Measurements from ENCODE around the gene HDAC4. TPM values are rescaled to one million over a fixed set of nuclear protein-coding genes. Genes with fewer than 3 reads are reported as not detected.

HDAC4 gene
- total RNA-seq, 2 experiments from 2014 or later: 32.0 to 35.6 TPM

DNA sequence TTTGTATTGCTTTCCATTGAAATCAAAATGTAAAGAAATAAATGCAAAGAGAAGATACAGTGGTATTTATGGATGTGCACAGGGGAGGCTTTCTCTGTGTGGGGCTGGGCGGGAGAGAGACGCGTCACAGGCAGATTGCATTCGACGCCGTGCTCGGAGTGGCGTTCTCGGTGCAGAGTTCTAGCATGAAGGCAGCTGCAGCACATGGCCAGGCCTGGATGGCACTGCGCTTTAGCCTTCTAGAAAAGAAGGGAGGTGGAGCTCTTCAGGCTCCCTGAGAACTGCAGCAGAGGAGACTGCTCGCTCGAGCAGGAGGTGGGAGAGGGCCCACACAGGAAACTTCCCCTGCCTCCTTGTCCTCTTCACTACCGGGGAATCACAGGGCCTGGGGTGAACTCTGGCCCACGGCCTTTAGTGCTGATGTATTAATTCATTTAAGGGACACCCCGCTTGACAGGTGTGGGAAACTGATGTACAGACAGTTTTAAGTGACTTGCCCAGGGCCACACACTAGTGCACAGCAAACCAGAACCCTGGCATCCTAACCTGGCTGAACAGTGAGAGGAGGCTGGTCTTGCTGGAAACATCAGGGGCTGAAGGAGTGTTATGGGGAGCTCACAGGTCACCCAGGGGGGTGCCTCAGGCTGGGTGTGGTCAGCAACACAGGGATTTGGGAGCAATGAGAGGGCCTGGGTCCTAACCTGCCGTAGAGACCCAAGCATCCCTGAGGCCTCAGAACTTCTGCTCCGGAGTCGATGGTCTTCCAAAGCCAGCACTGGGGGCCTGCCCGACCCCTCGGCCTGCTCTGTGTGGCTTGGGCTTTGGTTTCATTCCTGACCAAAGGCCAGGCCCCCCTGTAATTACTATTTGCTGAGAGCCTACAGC lies 199.9 kb downstream of the HDAC4 start:
- Mint-ChIP-seq H3K27me3 (ENCODE audit: low read depth) (no peaks in the 10 kb centered on the region), H3K4me1 (ENCODE audit: low read depth) (peaks cover 37% of the 10 kb centered on the region), H3K27ac (no peak overlapping the region), H3K4me3 (no peak overlapping the region), H3K36me3 (ENCODE audit: low read depth) (peaks cover 8% of the 10 kb centered on the region), H3K9me3 (no peaks in the 10 kb centered on the region)
- DNase-seq: no peak
- CTCF ChIA-PET: interaction anchor here (0.6 kb wide), 1 partner anchor 25 kb away, joined by 4 read pairs; no protein-coding TSS in a partner anchor
- intact Hi-C loops (cut with micrococcal nuclease): no loop called here

DNA sequence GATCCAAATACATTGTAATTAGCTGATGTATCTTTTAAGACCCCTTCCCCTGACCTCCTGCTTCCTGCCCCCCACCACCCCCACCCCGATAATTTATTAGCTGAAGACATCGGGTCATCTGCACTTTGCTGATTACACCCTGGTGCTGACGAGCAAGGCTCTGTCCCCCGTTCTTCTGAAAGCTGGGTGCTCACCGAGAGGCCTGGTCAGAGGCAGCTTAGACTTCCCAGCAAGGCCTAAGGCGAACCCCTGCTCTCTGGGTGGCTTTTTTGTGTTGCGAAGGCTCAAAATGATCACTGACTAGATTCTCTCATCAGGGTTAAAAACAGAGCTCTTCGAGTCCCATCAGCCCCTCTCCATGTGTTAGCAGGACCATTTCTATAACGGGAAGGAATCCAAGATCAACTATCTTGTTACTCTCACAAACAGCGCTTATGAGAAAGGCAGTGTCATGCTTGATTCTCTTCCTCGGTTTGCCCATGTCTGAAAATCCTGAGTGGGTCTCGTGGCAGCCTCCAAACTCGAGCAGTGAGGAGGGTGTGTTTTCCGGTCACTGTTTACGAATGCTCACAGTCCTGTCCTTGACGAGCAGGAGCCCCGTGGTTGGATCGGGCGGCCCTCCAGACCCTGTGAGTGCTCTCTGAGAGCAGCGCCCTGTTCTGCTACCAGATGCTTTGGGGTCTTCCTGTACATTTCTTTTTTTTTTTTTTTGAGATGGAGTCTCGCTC lies 201.6 kb downstream of the HDAC4 start:
- Mint-ChIP-seq H3K4me1 (ENCODE audit: low read depth) (peaks cover 29% of the 10 kb centered on the region), H3K36me3 (ENCODE audit: low read depth) (peaks cover 8% of the 10 kb centered on the region), H3K27ac (no peak overlapping the region), H3K4me3 (no peak overlapping the region), H3K27me3 (ENCODE audit: low read depth) (no peaks in the 10 kb centered on the region), H3K9me3 (no peaks in the 10 kb centered on the region)
- DNase-seq: no peak
- CTCF ChIA-PET: interaction anchor here (1.1 kb wide), 1 partner anchor 56 kb away, joined by 4 read pairs; no protein-coding TSS in a partner anchor
- intact Hi-C loops (cut with micrococcal nuclease): no loop called here

DNA sequence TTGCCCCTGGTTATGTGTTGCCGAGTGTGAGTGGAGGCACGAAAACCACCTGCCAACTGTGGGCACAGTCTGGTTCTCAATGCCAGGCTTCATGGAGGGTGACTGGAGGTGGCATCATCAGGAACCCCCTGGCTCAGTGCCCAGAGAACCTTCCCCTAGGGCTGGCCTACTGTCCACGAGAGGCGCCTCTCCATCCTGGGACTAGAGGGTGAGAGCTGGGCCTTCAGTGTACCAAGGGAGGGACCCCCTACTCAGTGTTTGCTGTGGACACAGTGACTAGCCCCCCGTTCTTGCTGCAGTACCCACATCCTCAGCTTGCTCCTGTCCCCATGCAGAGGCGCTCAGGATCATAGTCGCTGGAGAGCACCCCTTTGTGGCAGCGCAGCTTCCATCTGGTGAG lies 202.6 kb downstream of the HDAC4 start:
- Mint-ChIP-seq H3K27ac (no peak overlapping the region), H3K27me3 (ENCODE audit: low read depth) (no peaks in the 10 kb centered on the region), H3K9me3 (no peaks in the 10 kb centered on the region), H3K4me1 (ENCODE audit: low read depth) (peaks cover 26% of the 10 kb centered on the region), H3K36me3 (ENCODE audit: low read depth) (peaks cover 8% of the 10 kb centered on the region), H3K4me3 (no peak overlapping the region)
- intact Hi-C loops (cut with micrococcal nuclease): no loop called here
- DNase-seq: no peak
- CTCF ChIA-PET: no interaction called here

DNA sequence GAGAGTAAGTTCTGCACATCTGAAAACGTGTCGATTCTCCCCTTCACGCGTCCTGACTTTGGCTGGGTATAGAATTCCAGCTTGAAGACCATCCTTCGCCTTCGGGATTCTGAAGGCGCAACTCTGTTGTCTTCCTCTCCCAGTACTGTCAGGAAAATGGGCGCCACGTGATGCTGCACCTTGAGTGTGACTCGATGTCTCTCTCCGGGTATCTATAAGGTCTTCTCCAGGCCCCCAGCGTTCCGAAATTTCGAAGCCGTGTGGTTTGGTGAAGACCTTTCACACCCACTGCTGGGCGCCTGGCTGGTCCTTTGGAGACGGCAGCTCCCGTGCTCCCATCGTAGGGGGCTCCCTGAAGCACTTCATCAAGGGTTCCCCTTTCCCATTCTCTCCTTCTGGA lies 203.7 kb downstream of the HDAC4 start:
- H3K27ac Mint-ChIP-seq: no peak overlapping the region
- H3K27me3 Mint-ChIP-seq (ENCODE audit: low read depth): no peaks in the 10 kb centered on the region
- no peaks in the 10 kb centered on the region for H3K9me3 Mint-ChIP-seq
- intact Hi-C loops (cut with micrococcal nuclease): no loop called here
- H3K4me1 Mint-ChIP-seq (ENCODE audit: low read depth): peaks cover 21% of the 10 kb centered on the region
- no peak for DNase-seq
- peaks cover 8% of the 10 kb centered on the region for H3K36me3 Mint-ChIP-seq (ENCODE audit: low read depth)
- CTCF ChIA-PET: no interaction called here
- H3K4me3 Mint-ChIP-seq: no peak overlapping the region

DNA sequence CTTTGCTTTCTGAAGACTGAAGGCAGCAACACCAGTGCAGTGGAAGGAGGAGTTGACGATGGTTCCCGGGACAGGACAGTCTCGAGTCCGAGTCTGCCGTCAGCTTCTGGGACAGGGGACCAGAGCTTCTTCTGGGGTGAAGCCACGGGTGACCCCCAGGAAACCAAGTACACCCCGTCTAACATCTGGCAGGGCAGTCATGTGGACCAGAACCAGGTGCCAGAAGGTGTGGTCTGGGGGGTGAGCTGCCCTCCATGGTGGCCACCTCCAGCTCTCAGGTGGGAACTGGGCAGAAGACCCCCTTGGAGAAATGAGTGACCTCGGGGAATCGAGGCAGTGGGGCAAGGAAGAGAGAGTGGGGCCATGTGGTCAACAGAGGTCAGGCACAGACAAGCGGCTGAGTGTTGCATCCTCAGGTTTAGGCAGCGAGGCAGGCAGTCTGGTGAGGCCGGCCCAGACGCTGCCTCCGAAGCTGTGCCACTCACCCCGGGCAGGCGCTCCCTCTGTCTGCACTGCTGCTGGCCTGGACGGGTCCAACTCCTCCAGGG lies 204.3 kb downstream of the HDAC4 start:
- no peak for DNase-seq
- H3K9me3 Mint-ChIP-seq: no peaks in the 10 kb centered on the region
- H3K4me1 Mint-ChIP-seq (ENCODE audit: low read depth): peaks cover 15% of the 10 kb centered on the region
- CTCF ChIA-PET: interaction anchor here (0.6 kb wide), 2 partner anchors 30 to 361 kb away, joined by 3 read pairs; no protein-coding TSS in a partner anchor
- H3K4me3 Mint-ChIP-seq: no peak overlapping the region
- no peak overlapping the region for H3K27ac Mint-ChIP-seq
- H3K36me3 Mint-ChIP-seq (ENCODE audit: low read depth): peaks cover 8% of the 10 kb centered on the region
- no peaks in the 10 kb centered on the region for H3K27me3 Mint-ChIP-seq (ENCODE audit: low read depth)
- intact Hi-C loops (cut with micrococcal nuclease): no loop called here

DNA sequence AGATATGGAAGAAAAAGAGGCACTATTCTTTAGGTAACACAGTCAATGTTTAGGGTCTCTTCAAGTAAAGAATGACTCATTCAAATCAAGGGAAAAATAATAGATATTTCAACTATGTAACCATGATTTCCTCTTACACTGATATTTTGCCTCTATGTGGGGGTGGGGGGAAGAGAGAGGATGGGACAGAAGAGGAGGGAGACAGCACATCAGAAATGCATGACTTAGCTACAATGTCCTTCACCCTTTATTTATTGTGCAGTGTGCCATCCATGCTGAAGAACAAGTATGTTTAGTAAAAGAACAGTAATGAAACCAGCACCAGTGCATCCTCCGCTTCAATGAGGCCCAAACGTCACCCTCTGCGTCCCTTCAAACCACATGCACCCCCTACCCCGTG lies 204.8 kb downstream of the HDAC4 start:
- Mint-ChIP-seq H3K27me3 (ENCODE audit: low read depth) (no peaks in the 10 kb centered on the region), H3K4me3 (no peak overlapping the region), H3K4me1 (ENCODE audit: low read depth) (peaks cover 11% of the 10 kb centered on the region), H3K27ac (no peak overlapping the region), H3K9me3 (no peaks in the 10 kb centered on the region), H3K36me3 (ENCODE audit: low read depth) (peaks cover 8% of the 10 kb centered on the region)
- CTCF ChIA-PET: interaction anchor here (0.6 kb wide), 1 partner anchor 361 kb away, joined by 3 read pairs; no protein-coding TSS in a partner anchor
- intact Hi-C loops (cut with micrococcal nuclease): no loop called here
- DNase-seq: no peak

DNA sequence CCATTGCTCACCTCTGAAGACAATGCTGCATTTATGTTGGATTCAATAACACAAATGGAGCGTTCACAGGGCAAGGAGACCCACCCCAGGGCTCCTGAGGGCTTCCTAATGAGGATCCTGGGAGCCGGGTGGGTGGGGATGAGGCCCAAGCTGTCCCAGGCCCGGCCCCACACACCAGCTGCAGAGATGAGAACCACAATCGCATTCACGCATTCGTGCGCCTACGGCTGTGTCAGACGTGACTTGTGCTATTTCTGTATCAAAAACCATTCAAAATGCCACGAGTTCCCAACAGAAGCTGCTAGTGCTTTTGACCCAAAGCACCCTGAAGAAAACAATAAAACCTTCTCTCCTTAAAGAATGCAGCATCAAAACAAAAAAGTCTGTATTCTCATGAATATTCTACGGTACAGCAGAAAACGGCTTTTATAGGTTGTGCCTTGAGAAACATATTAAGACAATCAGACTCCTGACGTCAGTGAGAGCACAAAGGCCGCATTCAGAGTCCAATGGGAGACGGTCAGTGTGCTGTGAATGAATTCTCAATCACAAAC lies 205.4 kb downstream of the HDAC4 start:
- Mint-ChIP-seq H3K27me3 (ENCODE audit: low read depth) (no peaks in the 10 kb centered on the region), H3K4me1 (ENCODE audit: low read depth) (peaks cover 13% of the 10 kb centered on the region), H3K36me3 (ENCODE audit: low read depth) (peaks cover 11% of the 10 kb centered on the region), H3K9me3 (no peaks in the 10 kb centered on the region), H3K4me3 (no peak overlapping the region), H3K27ac (no peak overlapping the region)
- CTCF ChIA-PET: no interaction called here
- intact Hi-C loops (cut with micrococcal nuclease): no loop called here
- DNase-seq: no peak

DNA sequence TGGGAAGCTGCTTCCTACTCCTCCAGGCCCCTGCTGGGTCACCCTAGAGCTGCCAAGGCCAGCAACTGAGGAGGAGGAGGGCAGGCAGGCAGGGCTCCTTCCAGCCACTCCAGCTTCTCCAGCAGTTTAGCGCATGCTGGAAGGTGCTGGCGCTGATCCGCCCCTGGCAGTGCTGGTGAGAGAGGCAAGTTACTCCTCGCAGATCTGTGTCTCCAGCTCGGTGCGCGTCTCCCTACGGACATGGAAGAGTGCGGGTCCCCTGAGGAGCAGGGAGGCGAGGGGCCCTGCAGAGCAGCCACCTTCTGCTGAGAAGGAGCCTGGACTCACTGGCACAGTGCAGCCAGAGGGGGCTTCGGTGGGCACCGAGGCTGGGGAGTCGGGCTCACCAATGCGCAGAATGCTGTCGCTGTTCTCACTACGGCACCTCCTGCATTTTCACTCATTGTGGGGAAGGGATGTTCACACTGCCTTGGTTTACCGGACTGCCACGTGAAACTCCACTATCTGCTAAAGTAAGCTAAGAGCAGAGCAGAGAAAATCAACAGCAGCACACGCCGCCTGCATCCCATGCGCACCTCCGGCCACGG lies 206.0 kb downstream of the HDAC4 start:
- no peaks in the 10 kb centered on the region for H3K27me3 Mint-ChIP-seq (ENCODE audit: low read depth)
- H3K36me3 Mint-ChIP-seq (ENCODE audit: low read depth): peaks cover 16% of the 10 kb centered on the region
- no peak overlapping the region for H3K27ac Mint-ChIP-seq
- H3K9me3 Mint-ChIP-seq: no peaks in the 10 kb centered on the region
- no peak overlapping the region for H3K4me3 Mint-ChIP-seq
- peak; percentile 2 for DNase-seq
- intact Hi-C loops (cut with micrococcal nuclease): no loop called here
- H3K4me1 Mint-ChIP-seq (ENCODE audit: low read depth): peaks cover 13% of the 10 kb centered on the region
- CTCF ChIA-PET: no interaction called here

DNA sequence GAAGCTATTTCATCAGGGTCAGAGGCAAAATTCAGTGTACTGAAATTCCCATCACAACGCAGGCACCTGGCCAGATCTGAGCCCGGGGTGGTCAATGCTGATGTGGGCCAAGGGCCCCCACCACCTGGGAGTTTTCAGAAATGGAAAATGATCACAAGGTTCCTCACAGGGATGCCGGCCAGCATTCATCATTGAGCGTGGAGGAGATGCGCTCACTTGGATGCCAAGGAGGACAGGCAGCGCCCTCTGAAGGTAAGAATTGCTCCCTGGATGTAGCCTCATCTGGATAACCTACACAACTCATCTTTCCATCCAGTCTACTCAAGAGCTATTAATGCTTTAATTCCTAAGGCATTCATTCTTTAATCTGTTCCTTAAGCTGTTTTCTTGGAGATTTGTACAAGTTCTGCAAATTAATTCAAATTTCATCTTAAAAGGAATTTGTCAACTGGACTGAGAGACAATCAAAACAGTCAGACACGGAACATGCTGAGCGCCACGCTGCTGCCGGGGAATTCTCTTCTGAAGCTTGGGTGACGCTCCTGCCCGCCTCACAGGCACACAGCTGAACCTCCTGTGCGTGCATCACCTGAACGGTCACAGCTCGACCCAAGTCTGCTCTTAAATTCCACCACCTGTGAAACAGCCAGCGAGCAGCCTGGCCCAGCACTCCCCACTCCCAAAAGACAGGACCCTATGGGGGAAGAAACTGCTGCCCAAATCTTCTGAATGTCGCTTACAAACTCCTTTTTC lies 206.7 kb downstream of the HDAC4 start:
- peaks cover 2% of the 10 kb centered on the region for H3K9me3 Mint-ChIP-seq
- peaks cover 19% of the 10 kb centered on the region for H3K36me3 Mint-ChIP-seq (ENCODE audit: low read depth)
- intact Hi-C loops (cut with micrococcal nuclease): no loop called here
- H3K27me3 Mint-ChIP-seq (ENCODE audit: low read depth): no peaks in the 10 kb centered on the region
- no peak for DNase-seq
- H3K27ac Mint-ChIP-seq: no peak overlapping the region
- peaks cover 13% of the 10 kb centered on the region for H3K4me1 Mint-ChIP-seq (ENCODE audit: low read depth)
- no peak overlapping the region for H3K4me3 Mint-ChIP-seq
- CTCF ChIA-PET: no interaction called here

DNA sequence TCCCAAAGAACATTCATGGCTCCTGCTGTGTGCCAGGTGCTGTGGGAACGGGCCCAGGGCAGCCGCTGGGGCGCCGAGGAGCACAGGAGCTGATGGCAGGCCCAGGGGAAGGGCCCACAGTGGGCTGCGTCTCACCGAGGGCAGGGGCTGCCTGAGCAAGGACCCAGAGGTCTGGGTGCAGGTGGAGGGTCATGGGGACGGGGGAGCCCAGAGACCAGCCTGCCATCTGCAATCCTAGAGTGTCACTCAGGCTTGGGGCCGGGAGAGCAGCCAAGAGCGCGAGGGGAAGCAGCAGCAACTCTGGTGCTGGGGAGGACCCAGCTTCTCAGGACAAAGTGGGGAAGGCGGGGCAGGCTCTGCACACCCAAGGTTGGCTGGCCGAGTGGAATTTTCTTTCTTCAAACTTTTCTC lies 207.4 kb downstream of the HDAC4 start:
- Mint-ChIP-seq H3K27me3 (ENCODE audit: low read depth) (no peaks in the 10 kb centered on the region), H3K4me3 (no peak overlapping the region), H3K27ac (no peak overlapping the region), H3K9me3 (peaks cover 2% of the 10 kb centered on the region), H3K36me3 (ENCODE audit: low read depth) (peaks cover 20% of the 10 kb centered on the region), H3K4me1 (ENCODE audit: low read depth) (peaks cover 13% of the 10 kb centered on the region)
- CTCF ChIA-PET: no interaction called here
- intact Hi-C loops (cut with micrococcal nuclease): no loop called here
- no peak for DNase-seq

DNA sequence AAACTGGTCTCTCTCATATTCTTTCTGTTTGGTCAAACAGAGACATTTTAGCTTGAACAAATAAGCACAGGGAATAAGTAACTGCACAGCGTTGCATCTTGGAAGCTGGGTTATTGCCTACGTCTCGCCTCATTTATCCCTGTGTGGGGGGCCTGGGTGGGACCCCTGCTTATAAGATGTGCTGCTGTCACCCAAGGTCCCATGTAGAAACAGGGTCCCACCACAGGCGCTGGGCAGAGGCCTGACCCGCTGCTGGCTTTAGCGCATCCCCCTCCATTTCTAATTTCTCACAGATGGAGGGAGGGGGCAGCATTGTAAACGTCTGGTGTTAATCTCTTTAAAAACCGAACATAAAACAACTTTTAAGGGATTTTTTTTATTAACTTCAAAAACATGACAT lies 207.8 kb downstream of the HDAC4 start:
- peaks cover 13% of the 10 kb centered on the region for H3K4me1 Mint-ChIP-seq (ENCODE audit: low read depth)
- DNase-seq: no peak

More for the DNA sequence above, 207.8 kb downstream of the HDAC4 start:
- no peak overlapping the region for H3K27ac Mint-ChIP-seq
- intact Hi-C loops (cut with micrococcal nuclease): no loop called here
- CTCF ChIA-PET: no interaction called here
- peaks cover 2% of the 10 kb centered on the region for H3K9me3 Mint-ChIP-seq
- H3K36me3 Mint-ChIP-seq (ENCODE audit: low read depth): peaks cover 22% of the 10 kb centered on the region
- no peak overlapping the region for H3K4me3 Mint-ChIP-seq
- H3K27me3 Mint-ChIP-seq (ENCODE audit: low read depth): no peaks in the 10 kb centered on the region
